GM18519 (cell line): ENCODE data around the gene NDUFV2.

ENCODE experiments used
- ATAC-seq: cut with Tn5 transposase; IDR thresholded peaks from one replicate; pipeline ENCODE4 v1.9.1; 2021; ENCODE audit warnings: mild to moderate bottlenecking, moderate library complexity; ENCODE audit not compliant: unreplicated experiment, low FRiP score

The NDUFV2 gene

GRCh38 chr18:9182852-9183399 lies 80.4 kb downstream of the NDUFV2 start:
- ATAC-seq, result no peak
